LHCN-M2 (cell line): Measurements from ENCODE around the gene KCNH2. TPM values are rescaled to one million over a fixed set of nuclear protein-coding genes. Genes with fewer than 3 reads are reported as not detected.

Source experiments
- DNase-seq: peaks from one replicate; pipeline ENCODE4 v3.0.0-alpha.2; 2012; ENCODE audit warnings: low read depth
- total RNA-seq: library from RNA; depleted of rRNA; stranded (reverse); fragments of >200 nt; gene quantifications from 2 replicates; pipeline ENCODE4 v1.2.3, GENCODE V29; 2014

KCNH2 gene
- total RNA-seq, 1 experiment from 2014 or later = 0.11 TPM

- DNase-seq = no peak
These were observed 30.1 kb downstream of the KCNH2 start for GRCh38 chr7:150947761-150948651.

DNA sequence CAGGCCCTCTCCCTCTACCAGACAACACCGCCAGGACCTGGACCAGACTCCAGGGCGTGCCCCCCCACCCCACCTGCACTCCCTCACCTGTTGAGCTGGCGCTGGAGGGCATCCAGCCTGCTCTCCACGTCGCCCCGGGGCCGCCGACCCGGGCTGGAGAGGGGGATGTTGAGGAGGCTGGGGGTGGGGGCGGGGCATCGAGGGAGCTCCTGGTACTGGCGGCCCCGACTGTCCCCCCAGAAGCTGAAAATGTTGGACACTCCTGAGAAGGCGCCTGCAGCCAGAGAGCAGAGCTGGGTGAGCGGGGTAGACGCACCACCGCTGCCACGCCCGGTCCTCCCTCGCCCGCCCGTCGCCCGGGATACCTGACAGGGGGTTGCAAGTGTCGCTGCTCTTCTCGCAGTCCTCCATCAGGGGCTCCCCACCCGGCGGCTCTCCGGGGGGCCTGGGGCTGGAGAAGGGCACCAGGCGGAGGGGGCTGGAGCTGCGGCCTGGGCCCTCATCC, 30.8 kb downstream of the KCNH2 start:
- DNase-seq = no peak

DNA sequence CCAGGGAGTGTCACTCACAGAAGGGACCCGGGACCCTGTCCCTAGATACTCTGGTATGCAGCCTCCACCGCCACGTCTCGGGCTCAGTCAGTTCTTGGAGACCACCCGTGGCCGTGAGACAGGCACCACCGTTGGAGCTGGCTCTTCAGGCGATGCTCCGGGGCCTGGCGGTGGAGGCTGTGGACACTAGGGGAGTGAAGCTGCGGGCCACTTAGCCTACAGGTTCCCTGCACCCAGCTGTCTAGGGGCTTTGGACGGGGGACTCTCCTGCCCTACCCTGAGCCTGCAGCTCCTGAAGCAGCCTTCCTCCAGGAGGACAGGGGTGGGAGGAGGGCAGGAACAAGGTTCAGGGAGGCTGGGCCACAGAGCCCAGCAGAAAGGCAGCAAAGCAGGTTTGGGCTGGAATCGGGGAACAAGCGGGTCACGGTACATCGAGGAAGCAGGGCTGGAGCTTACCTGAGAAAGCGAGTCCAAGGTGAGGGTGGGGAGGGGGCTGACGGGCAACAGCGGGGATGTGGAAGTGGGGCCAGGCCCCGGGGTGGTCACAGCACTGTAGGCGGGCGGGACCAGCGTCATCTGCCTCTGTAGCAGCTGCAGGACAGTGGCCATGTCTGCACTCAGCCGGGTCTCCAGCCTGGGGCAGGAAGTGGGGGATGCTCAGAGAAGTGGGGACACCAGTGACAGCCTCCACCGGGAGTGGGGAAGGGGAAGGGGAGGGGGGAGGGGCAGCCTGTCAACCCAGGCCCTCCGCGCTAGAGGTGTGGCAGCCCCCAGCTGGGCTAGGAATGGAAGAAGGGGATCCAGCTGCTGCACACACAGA, 31.5 kb downstream of the KCNH2 start:
- no peak for DNase-seq

- DNase-seq = no peak
These were observed 32.2 kb downstream of the KCNH2 start for GRCh38 chr7:150945853-150946420.

DNA sequence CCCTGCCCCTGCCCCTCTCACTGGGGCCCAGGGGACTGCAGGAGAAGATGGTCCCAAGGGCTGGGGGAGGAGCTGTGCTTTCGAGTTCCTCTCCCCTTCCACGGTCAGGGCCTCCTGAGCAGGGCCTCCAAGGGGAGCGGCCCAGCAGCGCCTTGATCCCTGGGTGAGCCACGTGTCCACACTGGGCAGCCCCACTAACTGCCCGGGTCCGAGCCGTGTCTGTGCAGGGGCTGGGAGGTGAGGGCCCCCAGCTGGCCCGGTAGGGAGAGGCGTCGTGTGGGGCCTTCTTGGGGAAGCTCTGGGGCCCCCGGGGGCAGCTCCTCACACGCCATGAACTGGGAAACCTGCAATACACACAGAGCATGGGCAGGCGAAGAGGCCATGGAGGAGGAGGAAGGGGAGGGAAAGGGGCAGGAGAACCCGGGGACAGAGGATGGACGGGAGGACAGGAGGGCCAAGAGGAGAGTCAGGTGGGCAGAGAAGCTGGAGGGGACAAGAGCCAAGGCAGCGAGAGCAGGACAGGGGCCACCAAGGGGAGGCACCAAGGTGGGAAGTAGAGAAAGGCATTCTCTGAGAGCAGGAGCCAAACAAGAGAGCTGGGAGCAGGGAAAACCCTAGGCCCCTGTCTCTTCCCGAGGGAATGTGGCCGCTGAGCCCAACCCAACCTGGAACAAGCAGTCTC, 32.8 kb downstream of the KCNH2 start:
- DNase-seq = no peak

DNA sequence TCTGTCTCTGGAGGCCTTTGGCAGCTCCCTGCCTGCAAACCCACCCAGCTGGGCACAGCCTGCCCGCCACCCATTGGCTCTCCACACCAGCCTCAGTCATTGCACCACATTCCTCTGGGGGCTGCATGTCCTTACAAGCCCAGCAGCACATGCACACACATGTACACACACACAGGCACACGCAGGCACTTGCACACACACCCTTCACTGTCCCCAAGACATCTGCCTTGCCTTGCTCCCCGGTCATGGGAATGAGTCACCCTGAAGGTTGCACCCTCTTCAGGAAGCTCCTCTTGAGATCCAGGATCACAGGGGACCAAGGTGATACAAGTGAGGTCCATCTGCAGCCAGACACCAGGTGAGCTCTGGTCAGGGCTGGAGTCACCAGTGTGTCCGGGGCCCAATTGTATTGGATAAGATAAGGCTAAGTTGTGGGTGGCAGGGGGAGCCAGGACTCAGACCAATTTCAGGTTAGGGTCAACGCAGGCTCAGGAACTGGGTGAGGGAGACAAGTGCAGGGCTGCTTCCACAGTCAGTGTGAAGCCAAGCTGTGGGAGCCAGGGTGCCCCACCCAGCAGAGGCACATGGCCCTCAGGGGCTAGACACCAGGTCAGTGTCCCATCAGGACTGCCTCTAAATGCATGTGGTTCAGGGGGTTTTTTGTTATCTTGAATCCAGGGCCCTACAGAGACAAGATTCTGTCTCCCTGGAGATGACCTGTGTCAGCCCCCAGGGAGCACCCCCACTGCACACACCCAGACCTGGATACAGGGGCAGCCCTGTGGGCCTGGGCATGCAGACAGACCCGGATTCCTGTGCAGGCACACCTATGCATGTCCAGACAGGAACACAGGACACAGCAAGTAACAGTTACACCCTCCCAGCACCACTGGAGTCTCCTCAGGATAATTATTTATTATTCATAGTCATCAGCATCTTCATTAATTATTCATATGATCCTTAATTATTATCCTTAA, 33.8 kb downstream of the KCNH2 start:
- no peak for DNase-seq

DNA sequence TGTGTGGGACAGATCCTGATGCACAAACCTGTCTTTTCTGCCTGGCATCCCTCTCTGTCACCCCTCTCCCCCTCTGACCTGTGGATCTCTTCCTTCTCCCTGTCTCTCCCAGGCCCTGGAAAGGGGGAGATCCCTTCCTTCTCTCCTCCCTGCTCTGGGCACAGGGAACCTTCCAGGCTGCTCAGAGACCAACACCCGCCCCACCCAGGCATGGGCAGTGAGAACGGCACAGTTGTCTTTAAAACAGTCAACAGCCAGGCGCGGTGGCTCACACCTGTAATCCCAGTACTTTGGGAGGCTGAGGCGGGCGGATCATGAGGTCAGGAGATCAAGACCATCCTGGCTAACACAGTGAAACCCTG, 34.7 kb downstream of the KCNH2 start:
- DNase-seq = no peak

DNA sequence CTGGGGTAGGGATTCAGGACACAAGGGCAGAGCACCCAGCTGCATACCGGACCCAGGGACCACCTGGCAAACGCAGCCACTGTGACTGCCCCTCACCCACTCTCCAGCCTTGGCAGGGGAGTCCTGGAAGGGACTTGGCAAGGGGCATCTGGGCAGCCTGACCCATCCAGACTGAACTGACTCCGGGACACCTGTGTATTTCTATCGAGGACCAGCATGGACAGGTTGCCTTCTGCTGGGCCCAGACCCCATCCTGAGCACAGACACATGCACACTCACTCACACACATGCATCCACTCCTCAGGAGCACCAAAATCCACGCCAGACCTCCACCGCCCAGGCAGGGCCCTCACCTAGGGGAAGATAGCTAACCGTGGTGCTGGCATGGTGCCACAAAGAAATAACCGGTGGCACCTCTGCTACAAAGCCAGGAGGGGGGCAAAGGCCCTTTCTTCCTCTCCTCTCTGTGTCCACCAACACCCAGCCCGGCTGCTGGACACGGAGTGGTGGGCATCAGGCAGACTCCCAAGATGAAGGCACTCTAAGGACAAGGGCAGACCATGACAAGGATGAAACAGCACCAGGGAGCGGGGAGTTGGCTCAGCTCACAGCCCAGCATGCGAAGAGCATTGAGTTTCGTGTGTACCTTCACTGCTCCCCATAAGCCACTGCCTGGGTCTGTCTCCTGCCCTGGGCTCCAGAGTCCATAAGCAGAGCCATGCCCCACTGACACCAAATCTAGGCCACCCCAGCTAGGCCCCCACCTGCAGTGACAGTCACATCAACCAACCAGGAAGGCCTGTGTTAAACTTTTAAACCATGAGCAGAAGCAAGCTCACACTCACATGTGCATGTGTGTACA, 35.3 kb downstream of the KCNH2 start:
- DNase-seq = no peak

GRCh38 chr7:150942001-150942590, 36.0 kb downstream of the KCNH2 start:
- no peak for DNase-seq

DNA sequence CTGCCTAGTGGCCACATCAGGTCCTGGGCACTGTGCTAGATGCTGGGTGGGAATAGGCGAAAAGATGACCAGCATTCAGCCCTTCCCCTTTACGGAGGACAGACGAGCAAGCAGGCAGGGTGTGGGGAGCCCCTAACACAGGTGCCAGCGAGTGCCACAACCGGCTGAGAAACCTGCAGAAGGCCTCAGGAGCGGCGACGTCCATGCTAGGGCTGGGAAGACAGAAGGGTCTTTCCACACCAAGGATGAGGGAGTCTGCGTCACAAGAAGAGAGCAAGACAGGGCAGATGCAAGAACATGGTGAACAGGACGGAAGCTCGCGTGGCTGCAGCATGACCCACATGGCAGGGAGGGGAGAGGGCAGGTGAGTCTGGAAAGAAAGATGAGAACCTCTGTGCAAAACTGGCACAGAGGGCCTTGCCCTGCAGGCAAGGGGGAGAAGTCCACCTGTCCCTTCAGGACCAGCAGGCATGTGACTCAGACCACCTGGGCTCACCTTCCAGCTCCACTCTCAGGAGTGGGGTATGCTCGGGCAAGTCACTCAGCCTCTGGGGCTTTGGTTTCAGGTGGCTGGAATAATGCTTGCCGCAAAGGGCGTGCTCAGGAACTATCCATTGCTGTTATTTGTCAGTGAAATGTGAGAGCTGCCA, 36.6 kb downstream of the KCNH2 start:
- no peak for DNase-seq

DNA sequence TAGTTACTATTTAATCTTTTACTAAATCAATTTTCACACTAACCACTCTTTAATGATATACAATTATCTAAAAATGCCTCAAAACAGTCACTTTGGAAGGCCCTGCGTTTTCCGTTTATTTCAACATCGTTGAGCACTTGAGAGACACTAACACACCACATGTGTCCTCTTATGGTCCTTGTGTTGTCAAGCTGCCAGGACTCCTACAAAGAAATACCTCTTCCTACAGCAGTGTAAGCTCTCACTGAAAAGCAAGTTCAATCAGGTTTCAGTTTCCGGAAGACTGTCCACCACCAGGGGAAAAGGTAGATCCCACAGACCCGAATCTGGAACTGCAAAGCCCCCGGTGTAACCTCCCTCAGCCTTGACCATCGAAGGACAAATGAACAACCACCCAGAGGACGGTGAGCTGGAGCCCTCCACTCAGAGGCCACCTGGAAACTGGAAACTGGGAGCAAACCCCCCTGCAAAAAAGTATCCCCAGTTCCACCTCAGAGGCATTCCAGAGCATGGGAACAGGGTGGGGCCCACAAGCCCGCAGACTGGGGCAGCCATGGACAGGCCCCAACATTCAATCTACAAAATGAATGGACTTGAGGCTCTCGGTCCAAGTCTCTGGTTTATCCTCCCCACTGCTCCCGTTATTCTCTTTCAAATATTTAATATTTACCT, 37.6 kb downstream of the KCNH2 start:
- DNase-seq = no peak

GRCh38 chr7:150939466-150939865, 38.7 kb downstream of the KCNH2 start:
- no peak for DNase-seq

DNA sequence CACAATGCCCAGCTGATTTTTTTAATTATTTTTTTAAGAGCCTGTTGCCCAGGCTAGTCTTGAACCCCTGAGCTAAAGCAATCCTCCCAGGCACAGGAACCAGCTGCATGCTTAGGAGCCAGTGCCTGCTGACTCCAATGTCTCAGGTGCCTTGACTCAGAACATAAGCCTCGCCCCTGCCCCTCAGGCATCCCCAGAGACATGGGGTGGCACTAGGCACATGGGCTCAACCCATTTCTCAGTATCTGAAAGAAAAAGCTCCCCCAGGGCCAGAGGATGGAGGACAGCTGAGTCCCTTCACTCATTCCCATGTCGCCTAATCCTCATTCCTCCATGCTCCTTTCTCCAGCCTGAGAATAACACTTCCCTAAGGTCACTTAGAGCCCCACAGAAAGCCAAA, 39.1 kb downstream of the KCNH2 start:
- DNase-seq = no peak

- no peak for DNase-seq
These were observed 39.6 kb downstream of the KCNH2 start for GRCh38 chr7:150938566-150938965.

DNA sequence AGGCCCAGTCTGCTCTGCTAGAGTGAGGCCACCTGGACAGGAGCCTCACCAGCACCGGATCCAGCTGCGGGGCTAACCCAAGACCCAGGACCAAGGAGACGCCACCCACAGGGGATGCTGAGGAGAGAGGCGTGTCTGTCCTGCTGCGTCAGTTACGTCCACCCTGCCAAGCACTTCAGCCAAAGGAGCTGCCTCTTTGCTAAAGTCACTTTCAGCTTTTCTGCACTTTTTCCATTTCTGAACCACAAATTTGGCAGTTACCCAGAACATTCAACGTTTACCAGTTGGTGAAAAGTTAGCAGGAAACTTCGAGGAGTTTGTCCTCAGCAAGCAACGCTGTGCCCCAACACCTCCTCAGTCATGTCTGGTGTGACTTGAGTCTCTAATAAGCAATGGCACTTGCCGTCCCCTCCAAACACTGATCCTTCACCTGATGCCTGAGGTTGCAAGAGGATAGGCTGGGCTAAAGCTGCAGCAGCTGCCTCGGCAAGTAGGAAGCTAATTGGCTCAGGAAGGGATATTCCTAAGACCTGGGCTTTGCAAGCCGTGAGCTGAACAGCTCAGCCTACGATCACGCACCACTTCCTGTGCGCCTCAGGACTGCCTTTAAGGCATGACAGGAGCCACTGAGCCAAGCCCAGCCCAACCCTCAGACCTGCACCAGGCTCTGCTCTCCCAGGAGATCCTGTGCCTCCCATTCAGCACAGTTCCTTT, 40.1 kb downstream of the KCNH2 start:
- no peak for DNase-seq

- DNase-seq = no peak
These were observed 42.1 kb downstream of the KCNH2 start for GRCh38 chr7:150936018-150936417.

DNA sequence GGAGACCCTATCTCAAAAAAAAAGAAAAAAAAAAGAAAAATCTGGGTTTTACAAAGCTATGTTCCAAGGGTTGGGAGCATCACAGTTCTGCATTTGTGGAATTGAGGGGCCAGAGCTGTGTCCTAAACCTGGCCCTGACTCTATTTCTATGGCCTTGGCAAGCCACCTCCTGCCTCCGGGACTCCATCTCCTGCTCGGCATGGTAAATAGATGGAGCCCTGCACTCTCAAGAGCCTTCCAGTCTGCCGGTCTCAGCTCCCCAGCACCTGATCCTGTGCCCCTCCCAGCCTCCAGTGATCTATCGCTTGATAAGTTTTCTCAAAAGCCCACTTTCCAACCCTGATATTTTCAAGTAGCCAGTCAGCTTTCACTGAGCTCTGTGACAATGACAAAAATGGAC, 43.0 kb downstream of the KCNH2 start:
- no peak for DNase-seq
